Astrocyte (in vitro differentiated cells and primary cell): Measurements from ENCODE around the gene ZMIZ1. TPM values are rescaled to one million over a fixed set of nuclear protein-coding genes. Genes with fewer than 3 reads are reported as not detected.

Source experiments
- DNase-seq: peaks from one replicate; pipeline ENCODE4 v3.0.0-alpha.2; 2010; ENCODE audit warnings: low read depth
- FAIRE-seq: peaks from 2 replicates; lab custom pipeline; 2011; peaks lifted over from hg19 to GRCh38; lab: Jason Lieb, UNC
- H2AFZ ChIP-seq: 2 replicates; pipeline ENCODE4 v1.6.0; 2012; ENCODE audit warnings: low read depth, low read length, inconsistent platforms
- H3K27ac ChIP-seq: 2 replicates; pipeline ENCODE4 v1.5.1; 2011; ENCODE audit warnings: low read depth, low read length, inconsistent platforms
- H3K27me3 ChIP-seq: 2 replicates; pipeline ENCODE4 v1.6.0; 2011; ENCODE audit warnings: low read length, inconsistent platforms; ENCODE audit not compliant: insufficient read depth
- H3K36me3 ChIP-seq: 2 replicates; pipeline ENCODE4 v1.5.1; 2011; ENCODE audit warnings: low read length, inconsistent platforms; ENCODE audit not compliant: insufficient read depth
- H3K4me1 ChIP-seq: 2 replicates; pipeline ENCODE4 v1.5.1; 2011; ENCODE audit warnings: low read length, inconsistent platforms; ENCODE audit not compliant: insufficient read depth
- H3K4me2 ChIP-seq: 2 replicates; pipeline ENCODE4 v1.6.0; 2012; ENCODE audit warnings: low read length, inconsistent platforms
- H3K4me3 ChIP-seq: 2 replicates; pipeline ENCODE4 v1.5.1; 2011; ENCODE audit warnings: low read depth, mild to moderate bottlenecking, low read length, inconsistent platforms; ENCODE audit not compliant: insufficient read depth
- H3K79me2 ChIP-seq: 2 replicates; pipeline ENCODE4 v1.6.0; 2012; ENCODE audit warnings: mild to moderate bottlenecking, low read length, inconsistent platforms; ENCODE audit not compliant: insufficient read depth
- H3K9ac ChIP-seq: 2 replicates; pipeline ENCODE4 v1.6.0; 2012; ENCODE audit warnings: mild to moderate bottlenecking, low read length, inconsistent platforms
- H3K9me3 ChIP-seq: 2 replicates; pipeline ENCODE4 v1.5.1; 2012; ENCODE audit warnings: low read depth, mild to moderate bottlenecking, low read length, inconsistent platforms; ENCODE audit not compliant: insufficient read depth
- H4K20me1 ChIP-seq: 2 replicates; pipeline ENCODE4 v1.6.0; 2012; ENCODE audit warnings: low read length, inconsistent platforms; ENCODE audit not compliant: insufficient read depth
- H3K27ac Mint-ChIP-seq: one replicate; pipeline ENCODE4 v1.8.0; 2021; ENCODE audit warnings: mild to moderate bottlenecking, mixed read lengths; ENCODE audit not compliant: unreplicated experiment
- H3K27me3 Mint-ChIP-seq: one replicate; pipeline ENCODE4 v1.8.0; 2021; ENCODE audit warnings: low read depth, mixed read lengths; ENCODE audit not compliant: unreplicated experiment
- H3K36me3 Mint-ChIP-seq: one replicate; pipeline ENCODE4 v1.8.0; 2021; ENCODE audit warnings: low read depth, mixed read lengths; ENCODE audit not compliant: unreplicated experiment
- H3K4me1 Mint-ChIP-seq: one replicate; pipeline ENCODE4 v1.8.0; 2021; ENCODE audit warnings: low read depth, mixed read lengths; ENCODE audit not compliant: unreplicated experiment
- H3K4me3 Mint-ChIP-seq: one replicate; pipeline ENCODE4 v1.8.0; 2021; ENCODE audit warnings: mild to moderate bottlenecking, moderate library complexity, mixed read lengths; ENCODE audit not compliant: unreplicated experiment
- H3K9me3 Mint-ChIP-seq: one replicate; pipeline ENCODE4 v1.8.0; 2021; ENCODE audit warnings: mild to moderate bottlenecking, mixed read lengths; ENCODE audit not compliant: unreplicated experiment
- CTCF ChIP-seq: IDR thresholded peaks from 2 replicates; pipeline ENCODE4 v1.5.1; 2011; ENCODE audit warnings: low read depth, mild to moderate bottlenecking, inconsistent platforms, low read length, moderate library complexity; ENCODE audit not compliant: insufficient read depth
- EZH2 ChIP-seq: IDR thresholded peaks from 2 replicates; pipeline ENCODE4 v1.6.1; 2012; ENCODE audit warnings: mild to moderate bottlenecking, low read length, inconsistent platforms; ENCODE audit not compliant: insufficient read depth
- total RNA-seq: library from RNA; stranded (reverse); gene quantifications from 2 replicates; pipeline ENCODE4 v1.2.1, GENCODE V29; 2021

ZMIZ1 gene
- total RNA-seq, 1 donor from 2014 or later = 45.5 TPM

- peak overlapping the region; percentile 4 for H3K27ac ChIP-seq
- no peak for FAIRE-seq
Observed at GRCh38 chr10:79094412-79095175, 25.8 kb downstream of the ZMIZ1 start.

GRCh38 chr10:79095316-79095715 is 26.6 kb downstream of the ZMIZ1 start:
- Mint-ChIP-seq H3K27me3 (no peaks in the 10 kb centered on the region), H3K9me3 (no peaks in the 10 kb centered on the region), H3K4me3 (no peak overlapping the region), H3K36me3 (peaks cover 12% of the 10 kb centered on the region), H3K4me1 (peaks cover 45% of the 10 kb centered on the region), H3K27ac (peak overlapping the region; percentile 31)
- H3K27ac ChIP-seq = no peak overlapping the region
- peaks cover 97% of the 10 kb centered on the region for H4K20me1 ChIP-seq
- FAIRE-seq (no peak), DNase-seq (no peak)
- peaks cover 45% of the 10 kb centered on the region for H3K4me1 ChIP-seq
- no peak for TF ChIP-seq CTCF
- no peaks in the 10 kb centered on the region for H3K9me3 ChIP-seq
- H3K4me3 ChIP-seq = no peak overlapping the region
- no peak overlapping the region for H3K9ac ChIP-seq
- H3K79me2 ChIP-seq = peaks cover 98% of the 10 kb centered on the region
- no peak overlapping the region for H3K4me2 ChIP-seq
- H3K36me3 ChIP-seq = no peaks in the 10 kb centered on the region
- H2AFZ ChIP-seq = no peak overlapping the region
- no peaks in the 10 kb centered on the region for H3K27me3 ChIP-seq

More at GRCh38 chr10:79094412-79095175, 25.8 kb downstream of the ZMIZ1 start:
- Histone ChIP-seq H3K27me3 (no peaks in the 10 kb centered on the region), H3K9me3 (no peaks in the 10 kb centered on the region), H3K4me3 (no peak overlapping the region), H3K4me1 (peaks cover 50% of the 10 kb centered on the region), H3K9ac (peak overlapping the region; percentile 6), H3K79me2 (peaks cover 98% of the 10 kb centered on the region), H4K20me1 (peaks cover 97% of the 10 kb centered on the region), H2AFZ (no peak overlapping the region), H3K4me2 (peak overlapping the region; percentile 40), H3K36me3 (no peaks in the 10 kb centered on the region)
- H3K27ac Mint-ChIP-seq = no peak overlapping the region
- no peaks in the 10 kb centered on the region for H3K27me3 Mint-ChIP-seq
- no peaks in the 10 kb centered on the region for H3K9me3 Mint-ChIP-seq
- peaks cover 12% of the 10 kb centered on the region for H3K36me3 Mint-ChIP-seq
- TF ChIP-seq CTCF (no peak), EZH2 (no peak)
- H3K4me1 Mint-ChIP-seq = peaks cover 44% of the 10 kb centered on the region
- DNase-seq = no peak
- no peak overlapping the region for H3K4me3 Mint-ChIP-seq

- Mint-ChIP-seq H3K36me3 (peaks cover 12% of the 10 kb centered on the region), H3K27me3 (no peaks in the 10 kb centered on the region), H3K4me3 (no peak overlapping the region), H3K4me1 (peaks cover 42% of the 10 kb centered on the region), H3K27ac (no peak overlapping the region), H3K9me3 (no peaks in the 10 kb centered on the region)
- peaks cover 98% of the 10 kb centered on the region for H3K79me2 ChIP-seq
- FAIRE-seq (no peak), DNase-seq (no peak)
- H3K9ac ChIP-seq = no peak overlapping the region
- H3K27ac ChIP-seq = peak overlapping the region; percentile 29
- H3K4me1 ChIP-seq = peaks cover 50% of the 10 kb centered on the region
- H3K4me2 ChIP-seq = peak overlapping the region; percentile 31
- TF ChIP-seq EZH2 (no peak), CTCF (no peak)
- peaks cover 97% of the 10 kb centered on the region for H4K20me1 ChIP-seq
- no peak overlapping the region for H3K4me3 ChIP-seq
- H3K27me3 ChIP-seq = no peaks in the 10 kb centered on the region
- H3K9me3 ChIP-seq = no peaks in the 10 kb centered on the region
- no peak overlapping the region for H2AFZ ChIP-seq
- H3K36me3 ChIP-seq = no peaks in the 10 kb centered on the region
Observed at GRCh38 chr10:79096514-79096913, 27.7 kb downstream of the ZMIZ1 start.
